Stimulated activated CD4-positive, alpha-beta T cell treated with anti-CD3 and anti-CD28 coated beads, Interleukin-15, amount 100 ng/mL, for 48 hours (primary cell): ENCODE data around the gene SPINT1.
A peak's percentile ranks its signal among the peaks of the same experiment; 100 is the strongest.

Experiments used
- DNase-seq, 2 donors: peaks; one replicate each; pipeline ENCODE4 v3.0.0-alpha.2; 2020; ENCODE audit warnings: low read depth in 2 of 2

SPINT1 gene

GRCh38 chr15:40829115-40829514, 14.7 kb upstream of the SPINT1 start:
- DNase-seq, result no peak

- no peak for DNase-seq
These were observed 13.0 kb upstream of the SPINT1 start for GRCh38 chr15:40830884-40831283.

- DNase-seq, result no peak
These were observed 12.0 kb upstream of the SPINT1 start for GRCh38 chr15:40831861-40832260.

GRCh38 chr15:40832903-40833302, 10.9 kb upstream of the SPINT1 start:
- DNase-seq, result no peak

GRCh38 chr15:40836020-40836419, 7.8 kb upstream of the SPINT1 start:
- DNase-seq, result no peak

- no peak for DNase-seq
These were observed 5.1 kb upstream of the SPINT1 start for GRCh38 chr15:40838756-40839155.

- no peak for DNase-seq
These were observed 2.1 kb upstream of the SPINT1 start for GRCh38 chr15:40841741-40842140.

GRCh38 chr15:40843261-40843884, 475 bp upstream of the SPINT1 start:
- no peak for DNase-seq

- peak in 1 of 2 donors; percentile 25 for DNase-seq
These were observed 815 bp downstream of the SPINT1 start for GRCh38 chr15:40844696-40845030.

GRCh38 chr15:40845036-40845435, 1.2 kb downstream of the SPINT1 start:
- DNase-seq, result no peak

- DNase-seq, result no peak
These were observed 1.9 kb downstream of the SPINT1 start for GRCh38 chr15:40845511-40846284.

- no peak for DNase-seq
These were observed 3.0 kb downstream of the SPINT1 start for GRCh38 chr15:40846841-40847222.

- DNase-seq, result no peak
These were observed 3.5 kb downstream of the SPINT1 start for GRCh38 chr15:40847223-40847961.

GRCh38 chr15:40850576-40851112, 6.8 kb downstream of the SPINT1 start:
- DNase-seq, result no peak

- DNase-seq, result no peak
These were observed 8.7 kb downstream of the SPINT1 start for GRCh38 chr15:40852529-40852928.

GRCh38 chr15:40853241-40853890, 9.5 kb downstream of the SPINT1 start:
- no peak for DNase-seq

- DNase-seq, result no peak
These were observed 10.3 kb downstream of the SPINT1 start for GRCh38 chr15:40854161-40854560.

- DNase-seq, result no peak
These were observed 11.9 kb downstream of the SPINT1 start for GRCh38 chr15:40855706-40856234.

GRCh38 chr15:40856746-40857145, 12.9 kb downstream of the SPINT1 start:
- no peak for DNase-seq

- DNase-seq, result peak; percentile 60 to 73
These were observed 13.9 kb downstream of the SPINT1 start for GRCh38 chr15:40857601-40858341.

- no peak for DNase-seq
These were observed 14.9 kb downstream of the SPINT1 start for GRCh38 chr15:40858706-40859105.
